ENCODE results near the gene MAML1.

The MAML1 gene

DNA sequence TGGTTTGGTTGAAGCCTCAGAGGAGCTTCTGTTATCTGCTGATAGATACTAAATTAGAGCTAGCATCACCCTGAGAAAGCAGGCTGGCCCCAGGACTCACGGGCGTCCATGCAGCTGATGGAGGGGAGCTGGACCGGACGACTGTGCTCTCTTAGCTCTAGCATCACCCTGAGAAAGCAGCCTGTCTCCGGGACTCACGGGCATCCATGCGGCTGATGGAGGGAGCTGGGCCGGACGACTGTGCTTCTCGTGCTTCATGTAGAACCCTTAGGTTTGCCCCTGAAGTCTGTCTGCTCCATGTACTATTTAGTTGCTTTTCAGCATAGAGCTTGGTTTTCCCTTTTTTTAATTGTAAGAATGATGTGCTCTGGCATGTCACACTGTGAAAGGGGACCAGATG, 44.8 kb downstream of the MAML1 start:
- no peak for TF ChIP-seq CSDC2 (CRISPR knock-in tag; IDR thresholded peaks at IDR 0.05)
- TF ChIP-seq SNAI2 (CRISPR knock-in tag; IDR thresholded peaks at IDR 0.05) = no peak
- no peak for TF ChIP-seq ZNF8 (CRISPR knock-in tag; IDR thresholded peaks at IDR 0.05)
- no peak for TF ChIP-seq GLIS3 (CRISPR knock-in tag; IDR thresholded peaks at IDR 0.05)
- no peak for TF ChIP-seq PPARA (CRISPR knock-in tag; IDR thresholded peaks at IDR 0.05; ENCODE audit: borderline replicate concordance)
- TF ChIP-seq ESRRG (CRISPR knock-in tag; IDR thresholded peaks at IDR 0.05) = no peak
- TF ChIP-seq ZNF565 (CRISPR knock-in tag; conservative IDR thresholded peaks at IDR 0.05; ENCODE audit: low read depth) = no peak
- TF ChIP-seq ZNF70 (CRISPR knock-in tag; IDR thresholded peaks at IDR 0.05) = no peak
- ATAC-seq = no peak

DNA sequence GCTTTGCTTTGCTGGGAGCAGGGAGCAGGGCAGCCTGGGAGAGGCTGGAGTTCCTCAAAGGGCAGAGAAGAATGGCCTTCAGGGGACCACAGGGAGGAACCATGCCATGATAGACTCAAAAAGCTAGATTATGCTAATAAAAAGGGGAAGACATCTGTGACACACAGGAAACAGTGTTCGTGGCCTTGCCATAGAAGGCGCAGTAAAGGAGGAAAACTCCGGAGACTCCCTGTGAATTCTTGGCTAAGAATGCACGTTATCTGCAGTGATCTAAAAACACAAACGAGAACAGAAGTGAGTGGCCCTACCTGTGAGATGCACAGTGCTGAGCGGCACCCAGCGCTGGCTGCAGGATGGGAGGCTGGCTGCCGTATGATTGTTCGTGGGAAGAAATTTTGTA, 45.3 kb downstream of the MAML1 start:
- no peak for ATAC-seq
- TF ChIP-seq ESRRG (CRISPR knock-in tag; IDR thresholded peaks at IDR 0.05) (no peak), ZC3H10 (CRISPR knock-in tag; IDR thresholded peaks at IDR 0.05) (no peak), ZFP3 (CRISPR knock-in tag; IDR thresholded peaks at IDR 0.05) (no peak), TCF4 (CRISPR knock-in tag; IDR thresholded peaks at IDR 0.05; ENCODE audit: borderline replicate concordance) (no peak), GLIS3 (CRISPR knock-in tag; IDR thresholded peaks at IDR 0.05) (no peak), BACH2 (CRISPR knock-in tag; IDR thresholded peaks at IDR 0.05; ENCODE audit: borderline replicate concordance) (no peak), PPARA (CRISPR knock-in tag; IDR thresholded peaks at IDR 0.05; ENCODE audit: borderline replicate concordance) (no peak), ZNF8 (CRISPR knock-in tag; IDR thresholded peaks at IDR 0.05) (no peak)
- TF ChIP-seq, protein P1, sequence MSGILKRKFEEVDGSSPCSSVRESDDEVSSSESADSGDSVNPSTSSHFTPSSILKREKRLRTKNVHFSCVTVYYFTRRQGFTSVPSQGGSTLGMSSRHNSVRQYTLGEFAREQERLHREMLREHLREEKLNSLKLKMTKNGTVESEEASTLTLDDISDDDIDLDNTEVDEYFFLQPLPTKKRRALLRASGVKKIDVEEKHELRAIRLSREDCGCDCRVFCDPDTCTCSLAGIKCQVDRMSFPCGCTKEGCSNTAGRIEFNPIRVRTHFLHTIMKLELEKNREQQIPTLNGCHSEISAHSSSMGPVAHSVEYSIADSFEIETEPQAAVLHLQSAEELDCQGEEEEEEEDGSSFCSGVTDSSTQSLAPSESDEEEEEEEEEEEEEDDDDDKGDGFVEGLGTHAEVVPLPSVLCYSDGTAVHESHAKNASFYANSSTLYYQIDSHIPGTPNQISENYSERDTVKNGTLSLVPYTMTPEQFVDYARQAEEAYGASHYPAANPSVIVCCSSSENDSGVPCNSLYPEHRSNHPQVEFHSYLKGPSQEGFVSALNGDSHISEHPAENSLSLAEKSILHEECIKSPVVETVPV (CRISPR knock-in tag; IDR thresholded peaks at IDR 0.05) = no peak

DNA sequence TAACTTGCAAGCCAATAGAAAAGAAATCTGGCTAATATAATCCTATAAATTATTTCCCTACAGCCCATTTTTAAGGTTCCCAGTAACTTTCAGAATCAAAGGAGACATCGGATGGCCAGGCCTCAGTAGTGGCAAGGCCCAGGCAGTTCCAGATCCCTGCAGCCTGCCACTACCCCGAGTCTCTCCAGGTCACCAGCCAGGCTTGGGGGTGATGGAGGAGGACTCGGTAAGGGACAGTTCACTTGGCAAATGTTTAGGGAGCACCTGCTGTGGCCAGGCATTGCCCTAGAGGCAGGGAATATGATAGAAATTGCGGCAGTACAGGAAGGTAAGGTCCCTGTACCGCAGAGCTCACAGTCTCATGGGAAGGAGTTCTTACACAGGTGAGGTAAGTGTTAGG, 46.0 kb downstream of the MAML1 start:
- ATAC-seq = no peak
- TF ChIP-seq RARB (CRISPR knock-in tag; IDR thresholded peaks at IDR 0.05) (no peak), TCF4 (CRISPR knock-in tag; IDR thresholded peaks at IDR 0.05; ENCODE audit: borderline replicate concordance) (no peak), GLIS3 (CRISPR knock-in tag; IDR thresholded peaks at IDR 0.05) (no peak), ZC3H10 (CRISPR knock-in tag; IDR thresholded peaks at IDR 0.05) (no peak), ZFP3 (CRISPR knock-in tag; IDR thresholded peaks at IDR 0.05) (no peak), ARNTL (CRISPR knock-in tag; IDR thresholded peaks at IDR 0.05; ENCODE audit: borderline replicate concordance, low read depth) (no peak), ZFP30 (CRISPR knock-in tag; IDR thresholded peaks at IDR 0.05) (no peak), SNAI2 (CRISPR knock-in tag; IDR thresholded peaks at IDR 0.05) (no peak), PPARA (CRISPR knock-in tag; IDR thresholded peaks at IDR 0.05; ENCODE audit: borderline replicate concordance) (no peak), CSDC2 (CRISPR knock-in tag; IDR thresholded peaks at IDR 0.05) (no peak), ESRRG (CRISPR knock-in tag; IDR thresholded peaks at IDR 0.05) (no peak)
- TF ChIP-seq, protein P2, sequence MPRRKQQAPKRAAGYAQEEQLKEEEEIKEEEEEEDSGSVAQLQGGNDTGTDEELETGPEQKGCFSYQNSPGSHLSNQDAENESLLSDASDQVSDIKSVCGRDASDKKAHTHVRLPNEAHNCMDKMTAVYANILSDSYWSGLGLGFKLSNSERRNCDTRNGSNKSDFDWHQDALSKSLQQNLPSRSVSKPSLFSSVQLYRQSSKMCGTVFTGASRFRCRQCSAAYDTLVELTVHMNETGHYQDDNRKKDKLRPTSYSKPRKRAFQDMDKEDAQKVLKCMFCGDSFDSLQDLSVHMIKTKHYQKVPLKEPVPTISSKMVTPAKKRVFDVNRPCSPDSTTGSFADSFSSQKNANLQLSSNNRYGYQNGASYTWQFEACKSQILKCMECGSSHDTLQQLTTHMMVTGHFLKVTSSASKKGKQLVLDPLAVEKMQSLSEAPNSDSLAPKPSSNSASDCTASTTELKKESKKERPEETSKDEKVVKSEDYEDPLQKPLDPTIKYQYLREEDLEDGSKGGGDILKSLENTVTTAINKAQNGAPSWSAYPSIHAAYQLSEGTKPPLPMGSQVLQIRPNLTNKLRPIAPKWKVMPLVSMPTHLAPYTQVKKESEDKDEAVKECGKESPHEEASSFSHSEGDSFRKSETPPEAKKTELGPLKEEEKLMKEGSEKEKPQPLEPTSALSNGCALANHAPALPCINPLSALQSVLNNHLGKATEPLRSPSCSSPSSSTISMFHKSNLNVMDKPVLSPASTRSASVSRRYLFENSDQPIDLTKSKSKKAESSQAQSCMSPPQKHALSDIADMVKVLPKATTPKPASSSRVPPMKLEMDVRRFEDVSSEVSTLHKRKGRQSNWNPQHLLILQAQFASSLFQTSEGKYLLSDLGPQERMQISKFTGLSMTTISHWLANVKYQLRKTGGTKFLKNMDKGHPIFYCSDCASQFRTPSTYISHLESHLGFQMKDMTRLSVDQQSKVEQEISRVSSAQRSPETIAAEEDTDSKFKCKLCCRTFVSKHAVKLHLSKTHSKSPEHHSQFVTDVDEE (CRISPR knock-in tag; IDR thresholded peaks at IDR 0.05) = no peak
- TF ChIP-seq, protein P3, sequence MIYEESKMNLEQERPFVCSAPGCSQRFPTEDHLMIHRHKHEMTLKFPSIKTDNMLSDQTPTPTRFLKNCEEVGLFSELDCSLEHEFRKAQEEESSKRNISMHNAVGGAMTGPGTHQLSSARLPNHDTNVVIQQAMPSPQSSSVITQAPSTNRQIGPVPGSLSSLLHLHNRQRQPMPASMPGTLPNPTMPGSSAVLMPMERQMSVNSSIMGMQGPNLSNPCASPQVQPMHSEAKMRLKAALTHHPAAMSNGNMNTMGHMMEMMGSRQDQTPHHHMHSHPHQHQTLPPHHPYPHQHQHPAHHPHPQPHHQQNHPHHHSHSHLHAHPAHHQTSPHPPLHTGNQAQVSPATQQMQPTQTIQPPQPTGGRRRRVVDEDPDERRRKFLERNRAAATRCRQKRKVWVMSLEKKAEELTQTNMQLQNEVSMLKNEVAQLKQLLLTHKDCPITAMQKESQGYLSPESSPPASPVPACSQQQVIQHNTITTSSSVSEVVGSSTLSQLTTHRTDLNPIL (CRISPR knock-in tag; IDR thresholded peaks at IDR 0.05; ENCODE audit: low read depth) = no peak
- TF ChIP-seq, protein P4, sequence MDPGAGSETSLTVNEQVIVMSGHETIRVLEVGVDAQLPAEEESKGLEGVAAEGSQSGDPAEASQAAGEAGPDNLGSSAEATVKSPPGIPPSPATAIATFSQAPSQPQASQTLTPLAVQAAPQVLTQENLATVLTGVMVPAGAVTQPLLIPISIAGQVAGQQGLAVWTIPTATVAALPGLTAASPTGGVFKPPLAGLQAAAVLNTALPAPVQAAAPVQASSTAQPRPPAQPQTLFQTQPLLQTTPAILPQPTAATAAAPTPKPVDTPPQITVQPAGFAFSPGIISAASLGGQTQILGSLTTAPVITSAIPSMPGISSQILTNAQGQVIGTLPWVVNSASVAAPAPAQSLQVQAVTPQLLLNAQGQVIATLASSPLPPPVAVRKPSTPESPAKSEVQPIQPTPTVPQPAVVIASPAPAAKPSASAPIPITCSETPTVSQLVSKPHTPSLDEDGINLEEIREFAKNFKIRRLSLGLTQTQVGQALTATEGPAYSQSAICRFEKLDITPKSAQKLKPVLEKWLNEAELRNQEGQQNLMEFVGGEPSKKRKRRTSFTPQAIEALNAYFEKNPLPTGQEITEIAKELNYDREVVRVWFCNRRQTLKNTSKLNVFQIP (CRISPR knock-in tag; IDR thresholded peaks at IDR 0.05; ENCODE audit: borderline replicate concordance, low read depth) = no peak

DNA sequence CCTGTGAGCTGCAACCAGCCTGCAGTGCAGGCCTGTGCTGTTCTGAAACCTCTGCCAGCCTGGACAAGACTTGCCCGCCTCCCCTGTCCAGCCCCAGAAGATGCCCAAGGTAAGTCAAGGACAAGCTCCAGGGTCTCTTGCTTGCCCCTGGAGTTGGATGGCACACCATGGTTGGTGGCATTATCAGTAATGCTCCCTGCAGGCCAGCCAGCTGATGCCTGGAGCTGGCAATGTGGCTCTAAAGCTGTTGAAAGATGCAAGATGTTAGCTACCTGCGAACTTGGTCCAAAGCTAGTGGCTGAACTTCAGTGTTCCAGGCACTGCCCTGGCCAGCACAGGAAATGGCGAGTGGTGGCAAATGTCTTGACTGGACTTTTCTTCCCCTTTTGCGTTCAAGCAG, 47.2 kb downstream of the MAML1 start:
- no peak for ATAC-seq
- TF ChIP-seq, protein P2 (CRISPR knock-in tag; IDR thresholded peaks at IDR 0.05) = no peak
- TF ChIP-seq ZFP3 (CRISPR knock-in tag; IDR thresholded peaks at IDR 0.05) (no peak), TOX (CRISPR knock-in tag; IDR thresholded peaks at IDR 0.05; ENCODE audit: borderline replicate concordance) (no peak), ARNTL (CRISPR knock-in tag; IDR thresholded peaks at IDR 0.05; ENCODE audit: borderline replicate concordance, low read depth) (no peak), GLIS3 (CRISPR knock-in tag; IDR thresholded peaks at IDR 0.05) (no peak), ZC3H10 (CRISPR knock-in tag; IDR thresholded peaks at IDR 0.05) (no peak)
- TF ChIP-seq, protein P5, sequence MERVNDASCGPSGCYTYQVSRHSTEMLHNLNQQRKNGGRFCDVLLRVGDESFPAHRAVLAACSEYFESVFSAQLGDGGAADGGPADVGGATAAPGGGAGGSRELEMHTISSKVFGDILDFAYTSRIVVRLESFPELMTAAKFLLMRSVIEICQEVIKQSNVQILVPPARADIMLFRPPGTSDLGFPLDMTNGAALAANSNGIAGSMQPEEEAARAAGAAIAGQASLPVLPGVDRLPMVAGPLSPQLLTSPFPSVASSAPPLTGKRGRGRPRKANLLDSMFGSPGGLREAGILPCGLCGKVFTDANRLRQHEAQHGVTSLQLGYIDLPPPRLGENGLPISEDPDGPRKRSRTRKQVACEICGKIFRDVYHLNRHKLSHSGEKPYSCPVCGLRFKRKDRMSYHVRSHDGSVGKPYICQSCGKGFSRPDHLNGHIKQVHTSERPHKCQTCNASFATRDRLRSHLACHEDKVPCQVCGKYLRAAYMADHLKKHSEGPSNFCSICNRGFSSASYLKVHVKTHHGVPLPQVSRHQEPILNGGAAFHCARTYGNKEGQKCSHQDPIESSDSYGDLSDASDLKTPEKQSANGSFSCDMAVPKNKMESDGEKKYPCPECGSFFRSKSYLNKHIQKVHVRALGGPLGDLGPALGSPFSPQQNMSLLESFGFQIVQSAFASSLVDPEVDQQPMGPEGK (CRISPR knock-in tag; IDR thresholded peaks at IDR 0.05; ENCODE audit: borderline replicate concordance) = no peak
- TF ChIP-seq, protein P1 (CRISPR knock-in tag; IDR thresholded peaks at IDR 0.05) = no peak

All from SK-N-SH treated with all-trans-retinoic acid at 6 μM for 48 hours (cell line).